Measurements from ENCODE around the gene DPH5.
"Not testable (repeated sequence)": the region's sequence is repeated elsewhere in the genome, so short reads cannot be mapped to it uniquely, and the experiment has no call there.

- not testable (repeated sequence) for TF ChIP-seq JUND (IDR thresholded peaks at IDR 0.05; ENCODE audit: low read depth, low read length); ZNF274 (IDR thresholded peaks at IDR 0.05; ENCODE audit: insufficient read depth, insufficient read length); CTCF (IDR thresholded peaks at IDR 0.05 in 2 of 3, conservative IDR thresholded peaks at IDR 0.05 in 1 of 3; ENCODE audit: control insufficient read depth in 2 of 3, extremely low read depth in 1 of 3, insufficient read depth in 1 of 3, low read depth in 3 of 3, low read length in 3 of 3); TBL1XR1 (IDR thresholded peaks at IDR 0.05; ENCODE audit: low read depth, low read length); SREBF1 (IDR thresholded peaks at IDR 0.05; ENCODE audit: low read length); POLR2AphosphoS5 (IDR thresholded peaks at IDR 0.05; ENCODE audit: low read length); EP300 (IDR thresholded peaks at IDR 0.05; ENCODE audit: borderline replicate concordance in 1 of 2, control insufficient read depth in 1 of 2, low read depth in 2 of 2, low read length in 2 of 2); HCFC1 (IDR thresholded peaks at IDR 0.05; ENCODE audit: low read length); CREB1 (IDR thresholded peaks at IDR 0.05; ENCODE audit: low read depth); ZNF384 (IDR thresholded peaks at IDR 0.05; ENCODE audit: borderline replicate concordance, low read depth, low read length); CHD2 (IDR thresholded peaks at IDR 0.05; ENCODE audit: borderline replicate concordance, low read depth, low read length); CBFB (IDR thresholded peaks at IDR 0.05; ENCODE audit: low read depth); RCOR1 (conservative IDR thresholded peaks at IDR 0.05; ENCODE audit: low read depth, low read length)
- TF ChIP-seq, protein P1, sequence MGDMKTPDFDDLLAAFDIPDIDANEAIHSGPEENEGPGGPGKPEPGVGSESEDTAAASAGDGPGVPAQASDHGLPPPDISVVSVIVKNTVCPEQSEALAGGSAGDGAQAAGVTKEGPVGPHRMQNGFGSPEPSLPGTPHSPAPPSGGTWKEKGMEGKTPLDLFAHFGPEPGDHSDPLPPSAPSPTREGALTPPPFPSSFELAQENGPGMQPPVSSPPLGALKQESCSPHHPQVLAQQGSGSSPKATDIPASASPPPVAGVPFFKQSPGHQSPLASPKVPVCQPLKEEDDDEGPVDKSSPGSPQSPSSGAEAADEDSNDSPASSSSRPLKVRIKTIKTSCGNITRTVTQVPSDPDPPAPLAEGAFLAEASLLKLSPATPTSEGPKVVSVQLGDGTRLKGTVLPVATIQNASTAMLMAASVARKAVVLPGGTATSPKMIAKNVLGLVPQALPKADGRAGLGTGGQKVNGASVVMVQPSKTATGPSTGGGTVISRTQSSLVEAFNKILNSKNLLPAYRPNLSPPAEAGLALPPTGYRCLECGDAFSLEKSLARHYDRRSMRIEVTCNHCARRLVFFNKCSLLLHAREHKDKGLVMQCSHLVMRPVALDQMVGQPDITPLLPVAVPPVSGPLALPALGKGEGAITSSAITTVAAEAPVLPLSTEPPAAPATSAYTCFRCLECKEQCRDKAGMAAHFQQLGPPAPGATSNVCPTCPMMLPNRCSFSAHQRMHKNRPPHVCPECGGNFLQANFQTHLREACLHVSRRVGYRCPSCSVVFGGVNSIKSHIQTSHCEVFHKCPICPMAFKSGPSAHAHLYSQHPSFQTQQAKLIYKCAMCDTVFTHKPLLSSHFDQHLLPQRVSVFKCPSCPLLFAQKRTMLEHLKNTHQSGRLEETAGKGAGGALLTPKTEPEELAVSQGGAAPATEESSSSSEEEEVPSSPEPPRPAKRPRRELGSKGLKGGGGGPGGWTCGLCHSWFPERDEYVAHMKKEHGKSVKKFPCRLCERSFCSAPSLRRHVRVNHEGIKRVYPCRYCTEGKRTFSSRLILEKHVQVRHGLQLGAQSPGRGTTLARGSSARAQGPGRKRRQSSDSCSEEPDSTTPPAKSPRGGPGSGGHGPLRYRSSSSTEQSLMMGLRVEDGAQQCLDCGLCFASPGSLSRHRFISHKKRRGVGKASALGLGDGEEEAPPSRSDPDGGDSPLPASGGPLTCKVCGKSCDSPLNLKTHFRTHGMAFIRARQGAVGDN (IDR thresholded peaks at IDR 0.05) = not testable (repeated sequence)
These were observed 75.9 kb downstream of the DPH5 start for GRCh38 chr1:100949515-100950158.

All from GM12878 (cell line).